ENCODE results near the gene KCNJ6.

Gene KCNJ6

GRCh38 chr21:37905291-37905690 lies 11.0 kb downstream of the KCNJ6 start:
- H3K9ac ChIP-seq (ENCODE audit: low read length), result no peak overlapping the region
- no peak overlapping the region for H3K27ac ChIP-seq (ENCODE audit: low read depth, low read length, poor library complexity, severe bottlenecking)
- H3K36me3 ChIP-seq (ENCODE audit: insufficient read depth, low read length), result no peaks in the 10 kb centered on the region
- H3K27me3 ChIP-seq (ENCODE audit: insufficient read depth, low read length), result no peaks in the 10 kb centered on the region
- TF ChIP-seq EZH2 (IDR thresholded peaks at IDR 0.05; ENCODE audit: borderline replicate concordance, low read length) (no peak), CTCF (IDR thresholded peaks at IDR 0.05; ENCODE audit: low read length) (no peak)
- no peaks in the 10 kb centered on the region for H4K20me1 ChIP-seq (ENCODE audit: insufficient read depth, low read length)
- no peak overlapping the region for H3K4me2 ChIP-seq (ENCODE audit: low read length)
- no peaks in the 10 kb centered on the region for H3K4me1 ChIP-seq (ENCODE audit: insufficient read depth, low read length, severe bottlenecking)
- H3K79me2 ChIP-seq (ENCODE audit: insufficient read depth, low read length), result no peaks in the 10 kb centered on the region
- no peaks in the 10 kb centered on the region for H3F3A ChIP-seq (ENCODE audit: insufficient read depth, low read length)
- no peak overlapping the region for H2AFZ ChIP-seq (ENCODE audit: low read length)
- H3K4me3 ChIP-seq (ENCODE audit: low read depth, low read length, poor library complexity, severe bottlenecking), result no peak overlapping the region
- no peaks in the 10 kb centered on the region for H3K9me2 ChIP-seq (ENCODE audit: low read depth, low read length)
- H3K9me3 ChIP-seq (ENCODE audit: low read length), result no peaks in the 10 kb centered on the region

GRCh38 chr21:37904856-37905255 lies 11.4 kb downstream of the KCNJ6 start:
- TF ChIP-seq EZH2 (IDR thresholded peaks at IDR 0.05; ENCODE audit: borderline replicate concordance, low read length), result no peak
- TF ChIP-seq CTCF (IDR thresholded peaks at IDR 0.05; ENCODE audit: low read length), result no peak
- no peaks in the 10 kb centered on the region for H4K20me1 ChIP-seq (ENCODE audit: insufficient read depth, low read length)
- no peaks in the 10 kb centered on the region for H3F3A ChIP-seq (ENCODE audit: insufficient read depth, low read length)
- no peaks in the 10 kb centered on the region for H3K9me3 ChIP-seq (ENCODE audit: low read length)
- no peak overlapping the region for H3K27ac ChIP-seq (ENCODE audit: low read depth, low read length, poor library complexity, severe bottlenecking)
- no peak overlapping the region for H3K4me2 ChIP-seq (ENCODE audit: low read length)
- no peak overlapping the region for H2AFZ ChIP-seq (ENCODE audit: low read length)
- no peaks in the 10 kb centered on the region for H3K79me2 ChIP-seq (ENCODE audit: insufficient read depth, low read length)
- no peaks in the 10 kb centered on the region for H3K36me3 ChIP-seq (ENCODE audit: insufficient read depth, low read length)
- H3K9ac ChIP-seq (ENCODE audit: low read length), result no peak overlapping the region
- H3K4me3 ChIP-seq (ENCODE audit: low read depth, low read length, poor library complexity, severe bottlenecking), result no peak overlapping the region
- no peaks in the 10 kb centered on the region for H3K9me2 ChIP-seq (ENCODE audit: low read depth, low read length)
- no peaks in the 10 kb centered on the region for H3K4me1 ChIP-seq (ENCODE audit: insufficient read depth, low read length, severe bottlenecking)
- no peaks in the 10 kb centered on the region for H3K27me3 ChIP-seq (ENCODE audit: insufficient read depth, low read length)

- Histone ChIP-seq H3K79me2 (ENCODE audit: insufficient read depth, low read length) (no peaks in the 10 kb centered on the region), H4K20me1 (ENCODE audit: insufficient read depth, low read length) (no peaks in the 10 kb centered on the region), H3F3A (ENCODE audit: insufficient read depth, low read length) (no peaks in the 10 kb centered on the region), H2AFZ (ENCODE audit: low read length) (no peak overlapping the region), H3K36me3 (ENCODE audit: insufficient read depth, low read length) (no peaks in the 10 kb centered on the region), H3K27ac (ENCODE audit: low read depth, low read length, poor library complexity, severe bottlenecking) (no peak overlapping the region), H3K4me2 (ENCODE audit: low read length) (no peak overlapping the region), H3K9me3 (ENCODE audit: low read length) (no peaks in the 10 kb centered on the region), H3K4me3 (ENCODE audit: low read depth, low read length, poor library complexity, severe bottlenecking) (no peak overlapping the region), H3K9ac (ENCODE audit: low read length) (no peak overlapping the region), H3K27me3 (ENCODE audit: insufficient read depth, low read length) (no peaks in the 10 kb centered on the region), H3K9me2 (ENCODE audit: low read depth, low read length) (no peaks in the 10 kb centered on the region), H3K4me1 (ENCODE audit: insufficient read depth, low read length, severe bottlenecking) (no peaks in the 10 kb centered on the region)
- TF ChIP-seq EZH2 (IDR thresholded peaks at IDR 0.05; ENCODE audit: borderline replicate concordance, low read length) (no peak), CTCF (IDR thresholded peaks at IDR 0.05; ENCODE audit: low read length) (no peak)
These were observed 12.9 kb downstream of the KCNJ6 start for GRCh38 chr21:37903396-37903795.
